Loucy (cell line): ENCODE measurements around the gene UNC5C.

Experiments used
- EZH2phosphoT487 ChIP-seq: fragments of 200-600 bp; IDR thresholded peaks from 2 replicates; pipeline ENCODE4 v1.6.1; 2018; ENCODE audit warnings: antibody characterized with exemption, mild to moderate bottlenecking, moderate library complexity, borderline replicate concordance
- TF ChIP-seq, protein P1 (sequence below): fragments of 200-600 bp; sonication (generic); conservative IDR thresholded peaks from 2 replicates; pipeline ENCODE4 v1.5.1; 2014; ENCODE audit warnings: mild to moderate bottlenecking, antibody characterized with exemption, low read length

DNA sequence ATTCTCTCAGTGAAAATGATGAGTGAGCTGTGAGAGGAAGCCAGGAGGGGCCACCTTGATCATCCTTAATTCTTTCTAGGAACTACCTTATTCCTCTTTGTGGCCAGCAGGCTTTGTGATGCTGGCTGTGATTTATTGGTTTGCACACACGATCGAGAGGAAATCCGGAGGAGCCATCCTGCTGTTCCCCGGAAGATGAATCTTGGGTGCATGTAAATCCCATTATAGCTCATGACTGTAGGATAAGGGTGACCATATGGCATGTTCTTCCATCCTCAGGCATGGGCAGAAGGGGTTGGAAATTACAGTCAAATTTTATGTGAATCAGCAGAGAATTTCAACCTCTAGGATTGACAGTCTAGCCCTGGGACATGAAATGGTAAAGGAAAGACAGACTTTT, 254.5 kb downstream of the UNC5C start:
- TF ChIP-seq, protein P1, sequence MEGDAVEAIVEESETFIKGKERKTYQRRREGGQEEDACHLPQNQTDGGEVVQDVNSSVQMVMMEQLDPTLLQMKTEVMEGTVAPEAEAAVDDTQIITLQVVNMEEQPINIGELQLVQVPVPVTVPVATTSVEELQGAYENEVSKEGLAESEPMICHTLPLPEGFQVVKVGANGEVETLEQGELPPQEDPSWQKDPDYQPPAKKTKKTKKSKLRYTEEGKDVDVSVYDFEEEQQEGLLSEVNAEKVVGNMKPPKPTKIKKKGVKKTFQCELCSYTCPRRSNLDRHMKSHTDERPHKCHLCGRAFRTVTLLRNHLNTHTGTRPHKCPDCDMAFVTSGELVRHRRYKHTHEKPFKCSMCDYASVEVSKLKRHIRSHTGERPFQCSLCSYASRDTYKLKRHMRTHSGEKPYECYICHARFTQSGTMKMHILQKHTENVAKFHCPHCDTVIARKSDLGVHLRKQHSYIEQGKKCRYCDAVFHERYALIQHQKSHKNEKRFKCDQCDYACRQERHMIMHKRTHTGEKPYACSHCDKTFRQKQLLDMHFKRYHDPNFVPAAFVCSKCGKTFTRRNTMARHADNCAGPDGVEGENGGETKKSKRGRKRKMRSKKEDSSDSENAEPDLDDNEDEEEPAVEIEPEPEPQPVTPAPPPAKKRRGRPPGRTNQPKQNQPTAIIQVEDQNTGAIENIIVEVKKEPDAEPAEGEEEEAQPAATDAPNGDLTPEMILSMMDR = no peak
- no peak for TF ChIP-seq EZH2phosphoT487
